BJ (cell line): ENCODE data around the gene DMBX1. TPM values are rescaled to one million over a fixed set of nuclear protein-coding genes. Genes with fewer than 3 reads are reported as not detected.

ENCODE experiments used
- CTCF ChIA-PET: fragments of 350-600 bp; formaldehyde crosslinking; extraction: SDS; loops from one replicate; lab custom pipeline; 2021; ENCODE audit warnings: antibody characterized with exemption, inconsistent platforms; lab: Yijun Ruan, JAX
- POLR2A ChIA-PET: fragments of 300-600 bp; sonication (Branson Sonifier 250); formaldehyde crosslinking; extraction: SDS; loops from one replicate; lab custom pipeline; 2021; ENCODE audit warnings: antibody characterized with exemption; lab: Charles Lee
- DNase-seq: peaks from one replicate; pipeline ENCODE4 v3.0.0-alpha.2; 2011; ENCODE audit warnings: low read depth
- H3K27me3 ChIP-seq: 2 replicates; pipeline ENCODE4 v1.6.0; 2011; ENCODE audit warnings: low read length; ENCODE audit not compliant: control insufficient read depth, insufficient read depth
- H3K36me3 ChIP-seq: 2 replicates; pipeline ENCODE4 v1.5.1; 2011; ENCODE audit warnings: low read length; ENCODE audit not compliant: control insufficient read depth, insufficient read depth
- H3K4me3 ChIP-seq: 2 replicates; pipeline ENCODE4 v1.5.1; 2011; ENCODE audit warnings: low read depth, mild to moderate bottlenecking, control low read depth, low read length
- polyA plus RNA-seq: library from polyadenylated mRNA; depleted of rRNA; stranded (reverse); fragments of >200 nt; gene quantifications from 2 replicates; pipeline ENCODE4 v1.2.3, GENCODE V29; 2011
- TF ChIP-seq, protein P1 (sequence below): IDR thresholded peaks from 2 replicates; pipeline ENCODE4 v1.5.1; 2011; ENCODE audit warnings: low read depth, mild to moderate bottlenecking, control low read depth, inconsistent platforms, low read length, moderate library complexity; ENCODE audit not compliant: insufficient read depth

DMBX1 gene
- polyA plus RNA-seq, 1 experiment: not detected

DNA sequence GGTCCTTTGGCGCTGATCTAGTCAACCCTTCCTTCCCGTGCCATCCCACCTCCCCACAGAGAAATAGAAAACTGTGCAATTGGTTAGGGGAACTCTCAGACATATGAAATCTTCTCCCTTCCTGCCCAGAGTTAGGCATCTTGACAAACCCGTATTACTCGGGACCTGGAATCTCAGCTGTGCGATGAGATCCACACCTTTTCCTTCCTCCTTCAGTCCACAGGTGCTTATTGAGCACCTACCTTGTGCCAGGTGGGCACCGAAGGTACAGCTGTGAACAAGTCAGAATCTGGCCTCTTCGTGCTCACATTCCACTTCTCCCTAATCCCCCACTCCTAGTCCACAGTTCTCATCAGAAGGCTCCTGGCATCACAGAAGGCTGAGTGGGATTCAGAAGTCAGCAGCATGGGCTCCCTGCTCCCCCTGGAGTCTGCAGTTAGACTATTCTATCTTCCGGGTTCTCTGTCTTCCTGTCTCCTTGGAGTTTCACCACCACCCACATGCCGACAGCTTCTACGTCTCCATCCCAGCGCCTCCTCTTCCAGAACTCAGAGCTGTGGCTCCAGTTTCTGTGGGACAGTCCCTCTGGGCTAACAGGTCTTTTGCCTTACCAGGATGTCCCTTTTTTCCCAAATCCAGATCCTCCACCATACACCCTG, 38.8 kb downstream of the DMBX1 start:
- CTCF ChIA-PET: interaction anchor here (0.6 to 11.1 kb wide), 30 partner anchors 11 to 700 kb away, joined by 3 to 176 read pairs (median 4); partner anchors contain the start of gene KNCN
- Histone ChIP-seq H3K27me3 (peaks cover 35% of the 10 kb centered on the region), H3K4me3 (no peak overlapping the region), H3K36me3 (no peaks in the 10 kb centered on the region)
- no peak for DNase-seq
- POLR2A ChIA-PET: no interaction called here
- TF ChIP-seq, protein P1, sequence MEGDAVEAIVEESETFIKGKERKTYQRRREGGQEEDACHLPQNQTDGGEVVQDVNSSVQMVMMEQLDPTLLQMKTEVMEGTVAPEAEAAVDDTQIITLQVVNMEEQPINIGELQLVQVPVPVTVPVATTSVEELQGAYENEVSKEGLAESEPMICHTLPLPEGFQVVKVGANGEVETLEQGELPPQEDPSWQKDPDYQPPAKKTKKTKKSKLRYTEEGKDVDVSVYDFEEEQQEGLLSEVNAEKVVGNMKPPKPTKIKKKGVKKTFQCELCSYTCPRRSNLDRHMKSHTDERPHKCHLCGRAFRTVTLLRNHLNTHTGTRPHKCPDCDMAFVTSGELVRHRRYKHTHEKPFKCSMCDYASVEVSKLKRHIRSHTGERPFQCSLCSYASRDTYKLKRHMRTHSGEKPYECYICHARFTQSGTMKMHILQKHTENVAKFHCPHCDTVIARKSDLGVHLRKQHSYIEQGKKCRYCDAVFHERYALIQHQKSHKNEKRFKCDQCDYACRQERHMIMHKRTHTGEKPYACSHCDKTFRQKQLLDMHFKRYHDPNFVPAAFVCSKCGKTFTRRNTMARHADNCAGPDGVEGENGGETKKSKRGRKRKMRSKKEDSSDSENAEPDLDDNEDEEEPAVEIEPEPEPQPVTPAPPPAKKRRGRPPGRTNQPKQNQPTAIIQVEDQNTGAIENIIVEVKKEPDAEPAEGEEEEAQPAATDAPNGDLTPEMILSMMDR: peak; percentile 32

DNA sequence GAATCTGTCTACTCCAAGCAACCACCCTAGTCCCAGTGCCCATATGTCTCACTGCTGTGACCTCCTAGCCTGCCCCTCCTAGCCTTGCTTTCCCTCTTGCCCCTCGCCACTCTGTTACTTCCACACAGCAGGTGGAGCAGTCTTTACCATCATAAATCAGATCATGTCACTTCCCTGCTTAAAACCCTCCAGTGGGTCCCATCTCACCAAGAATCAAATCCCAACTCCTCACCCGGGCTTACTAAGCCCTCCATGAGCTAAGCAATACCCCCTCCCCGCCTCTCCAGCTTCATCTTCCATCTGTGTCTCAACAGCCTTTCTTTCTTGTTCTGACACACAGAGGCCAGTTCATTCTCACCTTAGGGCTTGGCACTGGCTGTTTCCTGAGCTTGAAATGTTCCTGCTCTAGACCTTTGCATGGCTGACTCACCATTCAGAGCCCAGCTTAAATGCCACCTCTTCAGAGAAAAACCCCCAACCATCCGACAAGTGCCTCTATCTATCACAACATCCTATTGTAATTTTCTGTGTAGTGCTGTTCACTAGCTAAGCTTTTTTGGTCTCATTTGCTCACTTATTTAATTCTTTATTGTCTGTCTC, 39.5 kb downstream of the DMBX1 start:
- ChIA-PET POLR2A (no interaction called here), CTCF (interaction anchor here (0.6 to 11.1 kb wide), 28 partner anchors 12 to 196 kb away, joined by 3 to 176 read pairs (median 4); partner anchors contain the start of gene KNCN)
- no peak for DNase-seq
- TF ChIP-seq, protein P1: no peak
- no peak overlapping the region for H3K4me3 ChIP-seq
- peaks cover 39% of the 10 kb centered on the region for H3K27me3 ChIP-seq
- no peaks in the 10 kb centered on the region for H3K36me3 ChIP-seq

DNA sequence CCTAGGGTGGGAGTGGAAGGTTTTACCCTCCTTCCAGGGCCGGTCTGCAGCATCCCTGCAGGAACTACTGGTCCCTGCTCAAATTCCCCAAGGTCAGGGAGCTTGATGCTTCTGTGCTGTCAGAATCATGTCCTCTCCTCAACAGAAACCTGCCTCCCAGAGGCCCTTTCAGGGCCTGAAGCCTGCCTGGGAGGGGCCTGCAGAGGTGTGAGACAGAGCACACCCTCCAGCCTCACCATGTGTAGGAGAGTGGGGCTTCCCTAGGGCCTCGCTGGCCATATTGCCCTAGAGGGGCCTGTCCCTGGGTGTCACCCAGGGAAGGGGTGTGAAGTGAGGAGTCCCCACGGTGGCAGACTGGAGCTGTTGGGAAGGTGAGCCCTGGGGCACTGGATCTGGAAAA, 40.7 kb downstream of the DMBX1 start:
- TF ChIP-seq, protein P1: no peak
- no peak for DNase-seq

DNA sequence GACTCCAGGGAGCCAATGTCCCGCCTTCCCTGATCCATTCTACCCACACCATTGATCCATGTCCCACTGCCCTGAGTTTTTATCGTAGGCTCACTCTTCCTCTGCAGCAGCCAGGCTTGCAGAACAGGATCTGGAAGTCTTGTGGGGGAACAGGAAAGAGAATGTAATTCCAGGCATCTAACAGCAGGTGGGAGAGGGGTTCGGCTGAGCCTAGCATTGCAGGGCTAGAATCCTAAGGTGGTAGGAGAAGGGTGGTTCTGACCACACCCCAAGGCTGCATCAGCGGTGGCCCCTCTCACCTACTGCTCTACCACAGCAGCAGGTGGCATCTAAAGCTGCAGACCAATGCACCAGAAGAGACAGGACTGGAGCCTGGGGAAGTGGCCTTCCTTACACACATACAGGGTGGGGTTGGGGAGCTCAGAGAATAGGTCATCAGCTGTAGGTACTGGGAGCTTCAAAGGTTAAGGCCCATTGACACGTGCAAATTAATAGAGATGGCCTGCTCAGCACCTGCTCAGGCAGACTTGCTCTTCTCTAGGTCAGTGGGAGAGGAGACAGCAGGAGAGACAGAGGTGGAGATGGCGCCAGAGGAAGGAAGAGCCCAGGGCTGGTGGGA, 41.3 kb downstream of the DMBX1 start:
- Histone ChIP-seq H3K4me3 (no peak overlapping the region), H3K27me3 (peaks cover 32% of the 10 kb centered on the region), H3K36me3 (no peaks in the 10 kb centered on the region)
- ChIA-PET POLR2A (no interaction called here), CTCF (interaction anchor here (0.5 to 11.1 kb wide), 12 partner anchors 9 to 194 kb away, joined by 3 to 176 read pairs (median 21); no protein-coding TSS in a partner anchor)
- no peak for DNase-seq
- TF ChIP-seq, protein P1: no peak

More for the DNA sequence above, 40.7 kb downstream of the DMBX1 start:
- Histone ChIP-seq H3K4me3 (no peak overlapping the region), H3K27me3 (peaks cover 34% of the 10 kb centered on the region), H3K36me3 (no peaks in the 10 kb centered on the region)
- ChIA-PET POLR2A (no interaction called here), CTCF (interaction anchor here (0.6 to 11.1 kb wide), 15 partner anchors 8 to 114 kb away, joined by 3 to 176 read pairs (median 8); no protein-coding TSS in a partner anchor)

DNA sequence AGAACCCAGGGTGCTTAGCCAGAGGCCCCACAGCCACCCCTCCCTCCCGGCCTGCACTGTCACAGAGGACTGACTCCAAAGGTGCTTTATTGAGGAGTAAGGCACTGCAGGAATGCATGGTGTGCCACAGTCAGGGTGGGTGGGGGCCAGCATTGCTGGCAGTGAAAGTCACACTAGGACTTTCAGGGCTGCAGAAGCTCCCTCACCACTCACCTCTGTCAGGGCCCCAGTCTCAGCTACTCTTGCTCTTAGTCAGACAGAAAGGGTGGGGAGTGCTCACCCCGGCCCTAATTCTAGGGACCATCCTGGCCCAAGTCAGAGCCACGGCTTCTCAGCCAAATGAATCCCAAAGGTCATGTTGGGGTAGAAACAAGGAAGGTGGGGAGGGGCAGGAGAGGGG, 42.5 kb downstream of the DMBX1 start:
- no peak for DNase-seq
- TF ChIP-seq, protein P1: no peak
- ChIA-PET POLR2A (no interaction called here), CTCF (interaction anchor here (0.7 to 11.1 kb wide), 6 partner anchors 51 to 193 kb away, joined by 3 to 176 read pairs (median 15); no protein-coding TSS in a partner anchor)
- no peaks in the 10 kb centered on the region for H3K36me3 ChIP-seq
- H3K27me3 ChIP-seq: peaks cover 28% of the 10 kb centered on the region
- no peak overlapping the region for H3K4me3 ChIP-seq
